Heart right ventricle (tissue), 16 donors: ENCODE measurements around the gene CDC14B. TPM values are rescaled to one million over a fixed set of nuclear protein-coding genes. Genes with fewer than 3 reads are reported as not detected.
A peak's percentile ranks its signal among the peaks of the same experiment; 100 is the strongest.

Experiments
- ATAC-seq, 8 donors: fragments of 200-7000 bp; cut with Tn5 transposase; one replicate each; pipeline ENCODE4 v1.9.1; 2020; ENCODE audit warnings: mild to moderate bottlenecking in 8 of 8, moderate library complexity in 8 of 8, moderate number of reproducible peaks in 1 of 8
- DNase-seq, 2 donors: peaks; one replicate each; pipeline ENCODE4 v3.0.0-alpha.2; 2020
- H3K27ac ChIP-seq, 10 donors: fragments of 200-600 bp; sonication (generic) in 2 of 10; one replicate each; pipeline versions ENCODE4 v1.5.0 to v1.8.0; 2020 to 2022; ENCODE audit warnings: mild to moderate bottlenecking in 3 of 10
- H3K27me3 ChIP-seq, 7 donors: fragments of 200-600 bp; one replicate each; pipeline ENCODE4 v1.8.0; 2021 to 2022; ENCODE audit warnings: mild to moderate bottlenecking in 2 of 7
- H3K36me3 ChIP-seq, 9 donors: fragments of 200-600 bp; sonication (generic) in 1 of 9; one replicate each; pipeline versions ENCODE4 v1.5.0 to v1.8.0; 2020 to 2022; ENCODE audit warnings: mild to moderate bottlenecking in 2 of 9
- H3K4me1 ChIP-seq, 9 donors: fragments of 200-600 bp; sonication (generic) in 1 of 9; one replicate each; pipeline versions ENCODE4 v1.5.0 to v1.8.0; 2020 to 2022; ENCODE audit warnings: mild to moderate bottlenecking in 4 of 9
- H3K4me3 ChIP-seq, 10 donors: fragments of 200-600 bp; sonication (generic) in 2 of 10; one replicate each; pipeline versions ENCODE4 v1.5.0 to v1.8.0; 2020 to 2022; ENCODE audit warnings: mild to moderate bottlenecking in 7 of 10, moderate library complexity in 2 of 10
- H3K9me3 ChIP-seq, 11 donors: fragments of 200-600 bp in 10 of 11; sonication (generic) in 2 of 11; one replicate each; pipeline versions ENCODE4 v1.5.0 to v1.8.0; 2013 to 2022; ENCODE audit warnings: mild to moderate bottlenecking in 2 of 11, control low read depth in 1 of 11, moderate library complexity in 1 of 11
- CTCF ChIP-seq, 9 donors: fragments of 200-600 bp; sonication (generic) in 2 of 9; IDR thresholded peaks; one replicate each; pipeline versions ENCODE4 v1.5.0 to v1.8.0; 2021 to 2022; ENCODE audit warnings: antibody characterized with exemption in 9 of 9, mild to moderate bottlenecking in 5 of 9, moderate library complexity in 1 of 9
- WGBS, 2 donors: extraction: QIAGEN DNeasy Blood & Tissue Kit; methylation state at CpG; one replicate each; pipeline ENCODE4 v1.1.7; 2013; ENCODE audit warnings: inconsistent platforms in 1 of 2; 5-methylcytosine and 5-hydroxymethylcytosine counted together
- intact Hi-C, 10 donors: fragments of 100-400 bp; cut with DNase I; formaldehyde crosslinking; loops; one replicate each; pipeline versions ENCODE4 v1.11.1 to v1.14.2; 2022
- polyA plus RNA-seq, 2 donors: library from polyadenylated mRNA; stranded (reverse); fragments of 200-250 nt; gene quantifications; one replicate each; pipeline ENCODE4 v1.2.3, GENCODE V29; 2013
- total RNA-seq, 10 donors: library from RNA; stranded (reverse); fragmentation: NEBNext Ultra II Directional in 3 of 10; extraction: Animal tissue kit (Norgen Biotek cat#: 25700) in 3 of 10; gene quantifications; one replicate each; pipeline versions ENCODE4 v1.2.1 to v1.2.4, GENCODE V29; 2021 to 2023
- donor health status: Arrhythmogenic right ventricular cardiomyopathy.
- donor health status: ischemic (EF 13 %, LVEDD 7.1; RV severe dilation, severe dysfunction).
- donor health status: healthy with polysubstance abuse.
- donor health status: DM: no; HTN: yes; CAD: no.
- donor health status: DM: no; HTN: no; CAD: no.
- donor health status: ischemic (EF 25% LVEDD 6.9; RV normal size, moderate dysfunction).
- donor health status: ischemic (EF 25% LVEDD 5.7; RV mildly dilated, moderate dysfunction).
- donor health status: healthy.
- donor health status: DM: yes; HTN: yes; CAD: no.
- donor health status: Ischemic cardiomyopathy.
- donor health status: ischemic (EF 35%, LVEDD 5.7; RV mildly dilated, moderate dysfunction).
- donor health status: nonischemic (EF 11% LVEDD 7.7; RV severe dilation, severe dysfunction).
- donor health status: DM: yes; HTN: yes; CAD: no.
- donor health status: PGD.
- donor health status: ischemic (EF 29% LVEDD 5.4; RV normal size, mild dysfunction).
- donor health status: nonischemic (EF 23%, LVEDD 6.1; RV moderate dilation, normal function).

The CDC14B gene
- total and polyA plus RNA-seq, 12 donors = 5.1 to 30.8 (median 23.9) TPM

- peaks cover 0 to 49% (median 19%) of the 10 kb centered on the region in 9 donors for H3K4me1 ChIP-seq
- no peak for ATAC-seq
Measured at GRCh38 chr9:96607971-96608370, 11.7 kb downstream of the CDC14B start.

GRCh38 chr9:96605328-96605727, 14.3 kb downstream of the CDC14B start:
- intact Hi-C loops = no loop called here
- 35 to 55% methylated on average over 3 of the region's 3 CpGs for WGBS, 2 donors
- DNase-seq = peak in 1 of 2 donors; percentile 19

More at GRCh38 chr9:96607971-96608370, 11.7 kb downstream of the CDC14B start:
- Histone ChIP-seq H3K27me3 (peaks cover 0 to 12% (median 0%) of the 10 kb centered on the region in 7 donors), H3K9me3 (no peaks in the 10 kb centered on the region), H3K27ac (no peak overlapping the region), H3K36me3 (no peaks in the 10 kb centered on the region), H3K4me3 (no peak overlapping the region)
- intact Hi-C loops = no loop called here
- no peak for TF ChIP-seq CTCF (IDR thresholded peaks at IDR 0.05)
- DNase-seq = no peak
- WGBS, 2 donors = 60 to 62% methylated on average over 3 of the region's 3 CpGs

GRCh38 chr9:96604004-96604319, 15.7 kb downstream of the CDC14B start:
- TF ChIP-seq CTCF (IDR thresholded peaks at IDR 0.05) = no peak
- Histone ChIP-seq H3K4me1 (peaks cover 0 to 34% (median 10%) of the 10 kb centered on the region in 9 donors), H3K27ac (peak overlapping the region in 9 of 10 donors; percentile 47 to 82 (median 67)), H3K9me3 (no peaks in the 10 kb centered on the region), H3K27me3 (no peaks in the 10 kb centered on the region), H3K36me3 (no peaks in the 10 kb centered on the region), H3K4me3 (peak overlapping the region in 2 of 10 donors; percentile 10 to 12)
- intact Hi-C loops = no loop called here
- ATAC-seq (peak; percentile 11 to 94 (median 78)), DNase-seq (no peak)
- WGBS, 2 donors = 25 to 31% methylated on average over 3 of the region's 3 CpGs

More at GRCh38 chr9:96605328-96605727, 14.3 kb downstream of the CDC14B start:
- TF ChIP-seq CTCF (IDR thresholded peaks at IDR 0.05) = no peak
- ATAC-seq = peak; percentile 57 to 79 (median 69)
- Histone ChIP-seq H3K4me3 (no peak overlapping the region), H3K36me3 (no peaks in the 10 kb centered on the region), H3K27ac (peak overlapping the region in 6 of 10 donors; percentile 20 to 82 (median 64)), H3K27me3 (peaks cover 0 to 4% (median 0%) of the 10 kb centered on the region in 7 donors), H3K4me1 (peaks cover 0 to 34% (median 10%) of the 10 kb centered on the region in 9 donors), H3K9me3 (no peaks in the 10 kb centered on the region)

- intact Hi-C loops = no loop called here
- no peak for DNase-seq
- no peak for TF ChIP-seq CTCF (IDR thresholded peaks at IDR 0.05)
- H3K27ac ChIP-seq = peak overlapping the region; percentile 15 to 82 (median 66)
- peak overlapping the region in 2 of 10 donors; percentile 10 to 12 for H3K4me3 ChIP-seq
- 54 to 56% methylated on average over 8 of the region's 8 CpGs for WGBS, 2 donors
- peak; percentile 16 to 91 (median 78) for ATAC-seq
- H3K36me3 ChIP-seq = no peaks in the 10 kb centered on the region
- no peaks in the 10 kb centered on the region for H3K9me3 ChIP-seq
- no peaks in the 10 kb centered on the region for H3K27me3 ChIP-seq
- peaks cover 0 to 34% (median 10%) of the 10 kb centered on the region in 9 donors for H3K4me1 ChIP-seq
Measured at GRCh38 chr9:96603305-96604003, 16.2 kb downstream of the CDC14B start.
